Measurements from ENCODE around the gene PHACTR3. TPM values are rescaled to one million over a fixed set of nuclear protein-coding genes. Genes with fewer than 3 reads are reported as not detected.

PHACTR3 gene
- total and polyA plus RNA-seq, 2 experiments from 2014 or later = 0.45 to 0.61 TPM

DNA sequence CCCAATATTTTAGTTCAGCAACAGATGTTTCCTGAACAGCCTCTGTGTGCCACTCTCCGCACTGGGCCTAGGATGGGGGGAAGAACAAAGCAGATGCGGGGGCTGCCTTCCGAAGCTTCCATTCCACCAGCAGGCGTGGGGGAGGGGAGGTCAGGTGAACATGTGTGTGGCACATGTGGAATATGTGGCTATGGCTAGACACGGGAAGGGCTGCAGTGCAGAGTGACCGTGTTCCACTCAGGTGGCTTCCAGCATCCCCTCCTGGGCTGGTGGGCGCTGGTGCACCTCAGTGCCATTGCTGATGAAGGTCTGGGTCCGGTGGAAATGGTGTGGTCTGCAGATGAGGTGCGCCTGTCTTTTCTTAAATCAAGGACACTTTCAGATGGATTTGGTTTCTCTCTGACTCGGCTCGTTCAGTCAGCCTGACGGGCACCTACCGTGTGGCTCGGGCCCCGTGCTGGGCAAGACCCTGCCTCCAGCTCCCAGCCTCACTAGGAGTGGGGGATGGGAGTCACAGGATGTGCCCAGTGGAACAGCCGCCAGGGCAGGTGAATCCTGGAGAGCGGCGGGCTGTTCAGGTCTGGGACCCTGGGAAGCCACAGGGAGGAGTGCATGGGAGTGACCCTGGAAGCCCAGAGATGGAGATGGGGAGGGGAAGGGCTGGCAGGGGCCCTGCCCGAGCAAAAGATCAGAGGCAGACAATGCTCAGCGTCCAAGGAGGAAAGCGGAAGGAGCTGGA lies 218.1 kb downstream of the PHACTR3 start:
- H3K36me3 Mint-ChIP-seq (ENCODE audit: low read depth) = no peaks in the 10 kb centered on the region
- no peaks in the 10 kb centered on the region for H3F3A ChIP-seq (replicated peaks; ENCODE audit: low read depth)

More for the DNA sequence above, 218.1 kb downstream of the PHACTR3 start:
- no peaks in the 10 kb centered on the region for H3K27me3 ChIP-seq (ENCODE audit: insufficient read depth)
- H3K4me3 ChIP-seq = no peak overlapping the region
- H3K27ac ChIP-seq (ENCODE audit: low read depth) = no peak overlapping the region
- TF ChIP-seq, protein P1, sequence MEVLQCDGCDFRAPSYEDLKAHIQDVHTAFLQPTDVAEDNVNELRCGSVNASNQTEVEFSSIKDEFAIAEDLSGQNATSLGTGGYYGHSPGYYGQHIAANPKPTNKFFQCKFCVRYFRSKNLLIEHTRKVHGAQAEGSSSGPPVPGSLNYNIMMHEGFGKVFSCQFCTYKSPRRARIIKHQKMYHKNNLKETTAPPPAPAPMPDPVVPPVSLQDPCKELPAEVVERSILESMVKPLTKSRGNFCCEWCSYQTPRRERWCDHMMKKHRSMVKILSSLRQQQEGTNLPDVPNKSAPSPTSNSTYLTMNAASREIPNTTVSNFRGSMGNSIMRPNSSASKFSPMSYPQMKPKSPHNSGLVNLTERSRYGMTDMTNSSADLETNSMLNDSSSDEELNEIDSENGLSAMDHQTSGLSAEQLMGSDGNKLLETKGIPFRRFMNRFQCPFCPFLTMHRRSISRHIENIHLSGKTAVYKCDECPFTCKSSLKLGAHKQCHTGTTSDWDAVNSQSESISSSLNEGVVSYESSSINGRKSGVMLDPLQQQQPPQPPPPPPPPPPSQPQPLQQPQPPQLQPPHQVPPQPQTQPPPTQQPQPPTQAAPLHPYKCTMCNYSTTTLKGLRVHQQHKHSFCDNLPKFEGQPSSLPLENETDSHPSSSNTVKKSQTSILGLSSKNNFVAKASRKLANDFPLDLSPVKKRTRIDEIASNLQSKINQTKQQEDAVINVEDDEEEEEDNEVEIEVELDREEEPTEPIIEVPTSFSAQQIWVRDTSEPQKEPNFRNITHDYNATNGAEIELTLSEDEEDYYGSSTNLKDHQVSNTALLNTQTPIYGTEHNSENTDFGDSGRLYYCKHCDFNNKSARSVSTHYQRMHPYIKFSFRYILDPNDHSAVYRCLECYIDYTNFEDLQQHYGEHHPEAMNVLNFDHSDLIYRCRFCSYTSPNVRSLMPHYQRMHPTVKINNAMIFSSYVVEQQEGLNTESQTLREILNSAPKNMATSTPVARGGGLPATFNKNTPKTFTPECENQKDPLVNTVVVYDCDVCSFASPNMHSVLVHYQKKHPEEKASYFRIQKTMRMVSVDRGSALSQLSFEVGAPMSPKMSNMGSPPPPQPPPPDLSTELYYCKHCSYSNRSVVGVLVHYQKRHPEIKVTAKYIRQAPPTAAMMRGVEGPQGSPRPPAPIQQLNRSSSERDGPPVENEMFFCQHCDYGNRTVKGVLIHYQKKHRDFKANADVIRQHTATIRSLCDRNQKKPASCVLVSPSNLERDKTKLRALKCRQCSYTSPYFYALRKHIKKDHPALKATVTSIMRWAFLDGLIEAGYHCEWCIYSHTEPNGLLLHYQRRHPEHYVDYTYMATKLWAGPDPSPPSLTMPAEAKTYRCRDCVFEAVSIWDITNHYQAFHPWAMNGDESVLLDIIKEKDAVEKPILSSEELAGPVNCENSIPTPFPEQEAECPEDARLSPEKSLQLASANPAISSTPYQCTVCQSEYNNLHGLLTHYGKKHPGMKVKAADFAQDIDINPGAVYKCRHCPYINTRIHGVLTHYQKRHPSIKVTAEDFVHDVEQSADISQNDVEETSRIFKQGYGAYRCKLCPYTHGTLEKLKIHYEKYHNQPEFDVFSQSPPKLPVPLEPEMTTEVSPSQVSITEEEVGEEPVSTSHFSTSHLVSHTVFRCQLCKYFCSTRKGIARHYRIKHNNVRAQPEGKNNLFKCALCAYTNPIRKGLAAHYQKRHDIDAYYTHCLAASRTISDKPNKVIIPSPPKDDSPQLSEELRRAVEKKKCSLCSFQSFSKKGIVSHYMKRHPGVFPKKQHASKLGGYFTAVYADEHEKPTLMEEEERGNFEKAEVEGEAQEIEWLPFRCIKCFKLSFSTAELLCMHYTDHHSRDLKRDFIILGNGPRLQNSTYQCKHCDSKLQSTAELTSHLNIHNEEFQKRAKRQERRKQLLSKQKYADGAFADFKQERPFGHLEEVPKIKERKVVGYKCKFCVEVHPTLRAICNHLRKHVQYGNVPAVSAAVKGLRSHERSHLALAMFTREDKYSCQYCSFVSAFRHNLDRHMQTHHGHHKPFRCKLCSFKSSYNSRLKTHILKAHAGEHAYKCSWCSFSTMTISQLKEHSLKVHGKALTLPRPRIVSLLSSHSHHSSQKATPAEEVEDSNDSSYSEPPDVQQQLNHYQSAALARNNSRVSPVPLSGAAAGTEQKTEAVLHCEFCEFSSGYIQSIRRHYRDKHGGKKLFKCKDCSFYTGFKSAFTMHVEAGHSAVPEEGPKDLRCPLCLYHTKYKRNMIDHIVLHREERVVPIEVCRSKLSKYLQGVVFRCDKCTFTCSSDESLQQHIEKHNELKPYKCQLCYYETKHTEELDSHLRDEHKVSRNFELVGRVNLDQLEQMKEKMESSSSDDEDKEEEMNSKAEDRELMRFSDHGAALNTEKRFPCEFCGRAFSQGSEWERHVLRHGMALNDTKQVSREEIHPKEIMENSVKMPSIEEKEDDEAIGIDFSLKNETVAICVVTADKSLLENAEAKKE (CRISPR knock-in tag; IDR thresholded peaks at IDR 0.05) = no peak
- TF ChIP-seq, protein P2, sequence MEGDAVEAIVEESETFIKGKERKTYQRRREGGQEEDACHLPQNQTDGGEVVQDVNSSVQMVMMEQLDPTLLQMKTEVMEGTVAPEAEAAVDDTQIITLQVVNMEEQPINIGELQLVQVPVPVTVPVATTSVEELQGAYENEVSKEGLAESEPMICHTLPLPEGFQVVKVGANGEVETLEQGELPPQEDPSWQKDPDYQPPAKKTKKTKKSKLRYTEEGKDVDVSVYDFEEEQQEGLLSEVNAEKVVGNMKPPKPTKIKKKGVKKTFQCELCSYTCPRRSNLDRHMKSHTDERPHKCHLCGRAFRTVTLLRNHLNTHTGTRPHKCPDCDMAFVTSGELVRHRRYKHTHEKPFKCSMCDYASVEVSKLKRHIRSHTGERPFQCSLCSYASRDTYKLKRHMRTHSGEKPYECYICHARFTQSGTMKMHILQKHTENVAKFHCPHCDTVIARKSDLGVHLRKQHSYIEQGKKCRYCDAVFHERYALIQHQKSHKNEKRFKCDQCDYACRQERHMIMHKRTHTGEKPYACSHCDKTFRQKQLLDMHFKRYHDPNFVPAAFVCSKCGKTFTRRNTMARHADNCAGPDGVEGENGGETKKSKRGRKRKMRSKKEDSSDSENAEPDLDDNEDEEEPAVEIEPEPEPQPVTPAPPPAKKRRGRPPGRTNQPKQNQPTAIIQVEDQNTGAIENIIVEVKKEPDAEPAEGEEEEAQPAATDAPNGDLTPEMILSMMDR (conservative IDR thresholded peaks at IDR 0.05; ENCODE audit: low read depth in 2 of 2) = no peak
- TF ChIP-seq EZH2phosphoT487 (IDR thresholded peaks at IDR 0.05; ENCODE audit: unreplicated experiment) (no peak), NANOG (IDR thresholded peaks at IDR 0.05; ENCODE audit: borderline replicate concordance) (no peak), JUNB (IDR thresholded peaks at IDR 0.05; ENCODE audit: unreplicated experiment) (no peak), ZNF331 (CRISPR knock-in tag; IDR thresholded peaks at IDR 0.05; ENCODE audit: low read depth) (no peak), CREB1 (CRISPR knock-in tag; IDR thresholded peaks at IDR 0.05; ENCODE audit: low read depth) (no peak)
- TF ChIP-seq, protein P3, sequence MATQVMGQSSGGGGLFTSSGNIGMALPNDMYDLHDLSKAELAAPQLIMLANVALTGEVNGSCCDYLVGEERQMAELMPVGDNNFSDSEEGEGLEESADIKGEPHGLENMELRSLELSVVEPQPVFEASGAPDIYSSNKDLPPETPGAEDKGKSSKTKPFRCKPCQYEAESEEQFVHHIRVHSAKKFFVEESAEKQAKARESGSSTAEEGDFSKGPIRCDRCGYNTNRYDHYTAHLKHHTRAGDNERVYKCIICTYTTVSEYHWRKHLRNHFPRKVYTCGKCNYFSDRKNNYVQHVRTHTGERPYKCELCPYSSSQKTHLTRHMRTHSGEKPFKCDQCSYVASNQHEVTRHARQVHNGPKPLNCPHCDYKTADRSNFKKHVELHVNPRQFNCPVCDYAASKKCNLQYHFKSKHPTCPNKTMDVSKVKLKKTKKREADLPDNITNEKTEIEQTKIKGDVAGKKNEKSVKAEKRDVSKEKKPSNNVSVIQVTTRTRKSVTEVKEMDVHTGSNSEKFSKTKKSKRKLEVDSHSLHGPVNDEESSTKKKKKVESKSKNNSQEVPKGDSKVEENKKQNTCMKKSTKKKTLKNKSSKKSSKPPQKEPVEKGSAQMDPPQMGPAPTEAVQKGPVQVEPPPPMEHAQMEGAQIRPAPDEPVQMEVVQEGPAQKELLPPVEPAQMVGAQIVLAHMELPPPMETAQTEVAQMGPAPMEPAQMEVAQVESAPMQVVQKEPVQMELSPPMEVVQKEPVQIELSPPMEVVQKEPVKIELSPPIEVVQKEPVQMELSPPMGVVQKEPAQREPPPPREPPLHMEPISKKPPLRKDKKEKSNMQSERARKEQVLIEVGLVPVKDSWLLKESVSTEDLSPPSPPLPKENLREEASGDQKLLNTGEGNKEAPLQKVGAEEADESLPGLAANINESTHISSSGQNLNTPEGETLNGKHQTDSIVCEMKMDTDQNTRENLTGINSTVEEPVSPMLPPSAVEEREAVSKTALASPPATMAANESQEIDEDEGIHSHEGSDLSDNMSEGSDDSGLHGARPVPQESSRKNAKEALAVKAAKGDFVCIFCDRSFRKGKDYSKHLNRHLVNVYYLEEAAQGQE (IDR thresholded peaks at IDR 0.05; ENCODE audit: unreplicated experiment) = no peak
- TF ChIP-seq, protein P4, sequence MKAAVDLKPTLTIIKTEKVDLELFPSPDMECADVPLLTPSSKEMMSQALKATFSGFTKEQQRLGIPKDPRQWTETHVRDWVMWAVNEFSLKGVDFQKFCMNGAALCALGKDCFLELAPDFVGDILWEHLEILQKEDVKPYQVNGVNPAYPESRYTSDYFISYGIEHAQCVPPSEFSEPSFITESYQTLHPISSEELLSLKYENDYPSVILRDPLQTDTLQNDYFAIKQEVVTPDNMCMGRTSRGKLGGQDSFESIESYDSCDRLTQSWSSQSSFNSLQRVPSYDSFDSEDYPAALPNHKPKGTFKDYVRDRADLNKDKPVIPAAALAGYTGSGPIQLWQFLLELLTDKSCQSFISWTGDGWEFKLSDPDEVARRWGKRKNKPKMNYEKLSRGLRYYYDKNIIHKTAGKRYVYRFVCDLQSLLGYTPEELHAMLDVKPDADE (IDR thresholded peaks at IDR 0.05) = no peak
- DNase-seq (ENCODE audit: low spot score) (no peak), ATAC-seq (peak; percentile 40; the same call in 2 of the 3 replicates)
- H2AFZ ChIP-seq = no peak overlapping the region; the same call in 1 of the 2 replicates
- no peaks in the 10 kb centered on the region for H3K36me3 ChIP-seq (ENCODE audit: insufficient read depth)
- Mint-ChIP-seq H3K4me1 (peaks cover 16% of the 10 kb centered on the region), H3K4me3 (no peak overlapping the region), H3K9me3 (no peaks in the 10 kb centered on the region), H3K27ac (no peak overlapping the region), H3K27me3 (ENCODE audit: insufficient read depth, low read depth, poor library complexity) (peaks cover 16% of the 10 kb centered on the region)
- H4K20me1 ChIP-seq (replicated peaks; ENCODE audit: insufficient read depth) = no peaks in the 10 kb centered on the region
- no peaks in the 10 kb centered on the region for H3K79me2 ChIP-seq (replicated peaks; ENCODE audit: insufficient read depth)
- H3K4me2 ChIP-seq = no peak overlapping the region
- H3K4me1 ChIP-seq (ENCODE audit: insufficient read depth) = no peaks in the 10 kb centered on the region
- H3K9me2 ChIP-seq (ENCODE audit: insufficient read depth) = no peaks in the 10 kb centered on the region
